Measurements from ENCODE around the gene CAPNS2. TPM values are rescaled to one million over a fixed set of nuclear protein-coding genes. Genes with fewer than 3 reads are reported as not detected.

CAPNS2 gene
- total RNA-seq, 1 experiment from 2014 or later = not detected

GRCh38 chr16:55613613-55614335, 47.3 kb downstream of the CAPNS2 start:
- H2BK12ac ChIP-seq (ENCODE audit: insufficient read length, low read depth, low read length) = no peak overlapping the region
- no peak overlapping the region for H3T11ph ChIP-seq (ENCODE audit: low read length)
- no peak overlapping the region for H3K14ac ChIP-seq (ENCODE audit: insufficient read depth, low read length)
- no peak overlapping the region for H3K4ac ChIP-seq (ENCODE audit: low read depth, low read length)
- H4K20me1 ChIP-seq (ENCODE audit: control insufficient read depth, insufficient read depth, insufficient read length) = no peaks in the 10 kb centered on the region
- no peak overlapping the region for H2BK5ac ChIP-seq (ENCODE audit: insufficient read length, low read length)
- no peak overlapping the region for H3K27ac ChIP-seq (ENCODE audit: insufficient read length, low read depth, low read length)
- H3K4me1 ChIP-seq (ENCODE audit: insufficient read depth, low read length) = no peaks in the 10 kb centered on the region
- H3K79me1 ChIP-seq (ENCODE audit: insufficient read depth, low read depth, low read length, poor library complexity, severe bottlenecking) = no peaks in the 10 kb centered on the region
- no peak overlapping the region for H4K91ac ChIP-seq (ENCODE audit: insufficient read length, low read depth, low read length)
- Mint-ChIP-seq H3K27me3 (ENCODE audit: low read depth) (peaks cover 23% of the 10 kb centered on the region), H3K9me3 (peaks cover 16 to 18% of the 10 kb centered on the region in 2 experiments), H3K4me1 (no peaks in the 10 kb centered on the region), H3K36me3 (ENCODE audit: insufficient read depth in 1 of 3, low read depth in 3 of 3) (peaks cover 5 to 10% (median 6%) of the 10 kb centered on the region in 3 experiments; a peak in 5 of 7 replicates), H3K4me3 (no peak overlapping the region), H3K27ac (no peak overlapping the region)
- no peak overlapping the region for H3K4me2 ChIP-seq (ENCODE audit: insufficient read depth, insufficient read length, low read length)
- peaks cover 18% of the 10 kb centered on the region for H3K9me3 ChIP-seq (ENCODE audit: control insufficient read depth, low read depth, low read length)
- no peak overlapping the region for H3K9ac ChIP-seq (ENCODE audit: extremely low read depth, insufficient read length, low read length)
- no peak overlapping the region for H3K23ac ChIP-seq (ENCODE audit: insufficient read length, low read depth, low read length)
- no peak overlapping the region for H3K18ac ChIP-seq (ENCODE audit: insufficient read length, low read depth, low read length)
- no peak overlapping the region for H2BK20ac ChIP-seq (ENCODE audit: low read depth, low read length, poor library complexity, severe bottlenecking)
- H3K23me2 ChIP-seq (ENCODE audit: insufficient read length, low read depth, low read length, poor library complexity, severe bottlenecking) = no peaks in the 10 kb centered on the region
- no CpG with 5 or more reads among the region's 6 CpGs for WGBS (ENCODE audit: extremely low coverage, insufficient read length, low lambda C conversion rate)
- H3K56ac ChIP-seq (ENCODE audit: insufficient read length, low read depth, low read length) = no peak overlapping the region
- no peak for TF ChIP-seq CTCF (conservative IDR thresholded peaks at IDR 0.05)
- no peak overlapping the region for H2AK5ac ChIP-seq (ENCODE audit: insufficient read length, low read length)
- H2AFZ ChIP-seq (ENCODE audit: low read length) = no peak overlapping the region
- no peaks in the 10 kb centered on the region for H3K79me2 ChIP-seq (ENCODE audit: insufficient read depth, low read length)
- H2BK120ac ChIP-seq (ENCODE audit: low read depth, low read length, poor library complexity, severe bottlenecking) = no peak overlapping the region
- no peak overlapping the region for H4K5ac ChIP-seq (ENCODE audit: insufficient read length, low read depth, low read length)
- H3K27me3 ChIP-seq (ENCODE audit: insufficient read depth, low read length) = no peaks in the 10 kb centered on the region
- H2BK15ac ChIP-seq (ENCODE audit: low read depth, low read length) = no peak overlapping the region
- DNase-seq = no peak
- no peak overlapping the region for H4K8ac ChIP-seq (replicated peaks; ENCODE audit: insufficient read length, low read depth, low read length)

All from H9 (cell line).